MM.1S (cell line): Measurements from ENCODE around the gene RNF187.

ENCODE experiments used
- DNase-seq: peaks from one replicate; pipeline ENCODE4 v3.0.0-alpha.2; 2015
- H2AFZ ChIP-seq: fragments of 300-600 bp; sonication (generic); 2 replicates; pipeline ENCODE4 v1.6.0; 2016; ENCODE audit warnings: antibody characterized with exemption, low read length
- H3F3A ChIP-seq: fragments of 300-600 bp; sonication (generic); 2 replicates; pipeline ENCODE4 v1.6.1; 2016; ENCODE audit warnings: mild to moderate bottlenecking, antibody characterized with exemption, low read length, moderate library complexity, mixed read lengths; ENCODE audit not compliant: insufficient read depth
- H3K27ac ChIP-seq: fragments of 300-600 bp; sonication (generic); 2 replicates; pipeline ENCODE4 v1.5.1; 2016; ENCODE audit warnings: mild to moderate bottlenecking, low read length
- H3K27me3 ChIP-seq: fragments of 300-600 bp; sonication (generic); replicated peaks from 2 replicates; pipeline ENCODE4 v1.6.0; 2016; ENCODE audit warnings: low read length; ENCODE audit not compliant: insufficient read depth
- H3K36me3 ChIP-seq: fragments of 300-600 bp; sonication (generic); replicated peaks from 2 replicates; pipeline ENCODE4 v1.6.1; 2016; ENCODE audit warnings: mild to moderate bottlenecking, low read length, mixed read lengths; ENCODE audit not compliant: insufficient read depth
- H3K4me1 ChIP-seq: fragments of 300-600 bp; sonication (generic); 2 replicates; pipeline ENCODE4 v1.6.1; 2016; ENCODE audit warnings: low read length, mixed read lengths
- H3K4me2 ChIP-seq: fragments of 300-600 bp; sonication (generic); 2 replicates; pipeline ENCODE4 v1.6.0; 2016; ENCODE audit warnings: low read depth, low read length
- H3K4me3 ChIP-seq: fragments of 300-600 bp; sonication (generic); 2 replicates; pipeline ENCODE4 v1.5.1; 2016; ENCODE audit warnings: low read length, mixed read lengths
- H3K79me2 ChIP-seq: fragments of 300-600 bp; sonication (generic); 2 replicates; pipeline ENCODE4 v1.6.1; 2016; ENCODE audit warnings: mixed run types, low read length, mixed read lengths
- H3K9ac ChIP-seq: fragments of 300-600 bp; sonication (generic); 2 replicates; pipeline ENCODE4 v1.6.1; 2016; ENCODE audit warnings: low read length, mixed read lengths
- H3K9me2 ChIP-seq: fragments of 300-600 bp; sonication (generic); replicated peaks from 2 replicates; pipeline ENCODE4 v1.6.1; 2016; ENCODE audit warnings: mild to moderate bottlenecking, low read length, mixed read lengths; ENCODE audit not compliant: insufficient read depth
- H3K9me3 ChIP-seq: fragments of 300-600 bp; sonication (generic); replicated peaks from 2 replicates; pipeline ENCODE4 v1.6.1; 2016; ENCODE audit warnings: mild to moderate bottlenecking, low read length, mixed read lengths; ENCODE audit not compliant: insufficient read depth
- H4K20me1 ChIP-seq: fragments of 300-600 bp; sonication (generic); 2 replicates; pipeline ENCODE4 v1.6.1; 2016; ENCODE audit warnings: mild to moderate bottlenecking, low read length, moderate library complexity, mixed read lengths; ENCODE audit not compliant: insufficient read depth
- CTCF ChIP-seq: fragments of 300-600 bp; sonication (generic); IDR thresholded peaks from 2 replicates; pipeline ENCODE4 v1.5.1; 2016; ENCODE audit warnings: antibody characterized with exemption, low read length, mixed read lengths
- EZH2 ChIP-seq: fragments of 300-600 bp; sonication (generic); optimal IDR thresholded peaks from 2 replicates; pipeline ENCODE3; 2017; ENCODE audit warnings: low read depth, mild to moderate bottlenecking, antibody characterized with exemption, low read length, mixed read lengths
- EZH2phosphoT487 ChIP-seq: fragments of 300-600 bp; sonication (generic); IDR thresholded peaks from 2 replicates; pipeline ENCODE4 v1.6.1; 2018; ENCODE audit warnings: antibody characterized with exemption, low read length

RNF187 gene

GRCh38 chr1:228544921-228545591, 57.9 kb downstream of the RNF187 start:
- Histone ChIP-seq H3K27ac (peak overlapping the region; percentile 42; the same call in 1 of the 2 replicates), H3K4me2 (peak overlapping the region; percentile 45), H2AFZ (no peak overlapping the region), H3K27me3 (no peaks in the 10 kb centered on the region), H3K4me3 (no peak overlapping the region), H4K20me1 (no peaks in the 10 kb centered on the region), H3K36me3 (no peaks in the 10 kb centered on the region), H3K4me1 (peaks cover 47% of the 10 kb centered on the region), H3F3A (peaks cover 31% of the 10 kb centered on the region), H3K9me2 (no peaks in the 10 kb centered on the region), H3K9me3 (no peaks in the 10 kb centered on the region), H3K9ac (no peak overlapping the region), H3K79me2 (no peaks in the 10 kb centered on the region)
- DNase-seq = peak; percentile 48
- TF ChIP-seq CTCF (no peak), EZH2phosphoT487 (no peak), EZH2 (no peak)
